Tibial nerve (tissue), 4 donors: ENCODE results near the gene GP1BA. TPM values are rescaled to one million over a fixed set of nuclear protein-coding genes. Genes with fewer than 3 reads are reported as not detected.

Experiments
- DNase-seq, 2 donors: peaks; one replicate each; pipeline ENCODE4 v3.0.0-alpha.2; 2019; ENCODE audit warnings: low spot score in 2 of 2
- H3K27ac ChIP-seq, 4 donors: fragments of 200-600 bp; sonication (generic) in 3 of 4; one replicate each; pipeline ENCODE4 v1.5.1; 2017 to 2019; ENCODE audit warnings: mild to moderate bottlenecking in 1 of 4
- H3K27me3 ChIP-seq, 2 donors: fragments of 200-600 bp; sonication (generic) in 1 of 2; one replicate each; pipeline versions ENCODE4 v1.5.1 to v1.6.0; 2017 to 2019
- H3K36me3 ChIP-seq, 3 donors: fragments of 200-600 bp; sonication (generic); one replicate each; pipeline ENCODE4 v1.5.1; 2018 to 2019
- H3K4me1 ChIP-seq, 4 donors: fragments of 200-600 bp; sonication (generic) in 3 of 4; one replicate each; pipeline ENCODE4 v1.5.1; 2017 to 2019
- H3K4me3 ChIP-seq, 4 donors: fragments of 200-600 bp; sonication (generic) in 3 of 4; one replicate each; pipeline ENCODE4 v1.5.1; 2017 to 2019; ENCODE audit warnings: mild to moderate bottlenecking in 1 of 4, moderate library complexity in 1 of 4
- H3K9me3 ChIP-seq, 4 donors: fragments of 200-600 bp; sonication (generic) in 3 of 4; one replicate each; pipeline ENCODE4 v1.5.1; 2017 to 2019
- CTCF ChIP-seq, 5 experiments: fragments of 200-600 bp in 3 of 5; fragments of 450-650 bp in 2 of 5; sonication (generic) in 3 of 5; IDR thresholded peaks; one replicate each; pipeline ENCODE4 v1.5.1; 2016 to 2019; ENCODE audit warnings: antibody characterized with exemption in 5 of 5, mild to moderate bottlenecking in 3 of 5, moderate library complexity in 2 of 5
- EP300 ChIP-seq, 2 donors: sonication (generic); formaldehyde crosslinking; IDR thresholded peaks; one replicate each; pipeline ENCODE4 v1.6.1; 2017; ENCODE audit warnings: antibody characterized with exemption in 2 of 2, mild to moderate bottlenecking in 1 of 2
- POLR2A ChIP-seq, 2 donors: fragments of 450-650 bp; IDR thresholded peaks; one replicate each; pipeline ENCODE4 v1.6.1; 2017; ENCODE audit warnings: antibody characterized with exemption in 2 of 2, mild to moderate bottlenecking in 2 of 2, moderate library complexity in 2 of 2
- WGBS, 2 donors: methylation state at CpG; one replicate each; pipeline ENCODE4 v1.1.5; 2018; 5-methylcytosine and 5-hydroxymethylcytosine counted together
- total RNA-seq, 4 donors: library from RNA; depleted of rRNA; stranded (reverse); fragments of >200 nt; gene quantifications; one replicate each; pipeline ENCODE4 v1.1.0, GENCODE V29; 2016

Gene GP1BA
- total RNA-seq, 4 donors from 2014 or later, result not detected

DNA sequence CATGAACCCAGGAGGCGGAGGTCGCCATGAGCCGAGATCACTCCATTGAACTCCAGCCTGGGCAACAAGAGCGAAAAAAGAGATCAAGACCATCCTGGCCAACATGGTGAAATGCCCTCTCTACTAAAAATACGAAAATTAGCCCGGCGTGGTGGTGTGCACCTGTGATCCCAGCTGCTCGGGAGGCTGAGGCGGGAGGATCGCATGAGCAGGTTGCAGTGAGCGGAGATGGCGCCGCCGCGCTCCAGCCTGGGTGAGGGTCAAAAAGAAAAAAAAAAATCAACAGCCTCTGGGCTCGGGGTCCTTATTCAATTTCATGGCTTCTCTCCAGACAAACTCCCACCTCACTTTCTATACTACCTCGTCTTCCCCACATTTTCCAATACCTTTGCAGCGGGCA, 3.2 kb upstream of the GP1BA start:
- Histone ChIP-seq H3K36me3 (peaks cover 0 to 4% (median 0%) of the 10 kb centered on the region in 3 donors), H3K4me1 (peaks cover 0 to 9% (median under 1%) of the 10 kb centered on the region in 4 donors), H3K27ac (no peak overlapping the region), H3K27me3 (no peaks in the 10 kb centered on the region), H3K9me3 (no peaks in the 10 kb centered on the region), H3K4me3 (no peak overlapping the region)
- TF ChIP-seq POLR2A (IDR thresholded peaks at IDR 0.05), result no peak
- TF ChIP-seq EP300 (IDR thresholded peaks at IDR 0.05), result no peak
- TF ChIP-seq CTCF (IDR thresholded peaks at IDR 0.05), result no peak
- DNase-seq, result no peak
- WGBS, 2 donors, result 95 to 96% methylated on average over 18 of the region's 18 CpGs

DNA sequence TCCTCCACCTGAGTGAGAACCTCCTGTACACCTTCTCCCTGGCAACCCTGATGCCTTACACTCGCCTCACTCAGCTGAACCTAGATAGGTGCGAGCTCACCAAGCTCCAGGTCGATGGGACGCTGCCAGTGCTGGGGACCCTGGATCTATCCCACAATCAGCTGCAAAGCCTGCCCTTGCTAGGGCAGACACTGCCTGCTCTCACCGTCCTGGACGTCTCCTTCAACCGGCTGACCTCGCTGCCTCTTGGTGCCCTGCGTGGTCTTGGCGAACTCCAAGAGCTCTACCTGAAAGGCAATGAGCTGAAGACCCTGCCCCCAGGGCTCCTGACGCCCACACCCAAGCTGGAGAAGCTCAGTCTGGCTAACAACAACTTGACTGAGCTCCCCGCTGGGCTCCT, 679 bp downstream of the GP1BA start:
- H3K27ac ChIP-seq, result no peak overlapping the region
- H3K27me3 ChIP-seq, result no peaks in the 10 kb centered on the region
- peaks cover 0 to 29% (median 4%) of the 10 kb centered on the region in 3 donors for H3K36me3 ChIP-seq
- no peak for TF ChIP-seq POLR2A (IDR thresholded peaks at IDR 0.05)
- TF ChIP-seq EP300 (IDR thresholded peaks at IDR 0.05), result no peak
- no peak for TF ChIP-seq CTCF (IDR thresholded peaks at IDR 0.05)
- no peak overlapping the region for H3K4me3 ChIP-seq
- 93 to 94% methylated on average over 12 of the region's 12 CpGs for WGBS, 2 donors
- no peaks in the 10 kb centered on the region for H3K9me3 ChIP-seq
- DNase-seq, result no peak
- peaks cover 0 to 18% (median 3%) of the 10 kb centered on the region in 4 donors for H3K4me1 ChIP-seq

GRCh38 chr17:4933646-4934045, 1.6 kb downstream of the GP1BA start:
- WGBS, 2 donors, result 68 to 79% methylated on average over 10 of the region's 16 CpGs
- H3K27me3 ChIP-seq, result no peaks in the 10 kb centered on the region
- no peak for TF ChIP-seq POLR2A (IDR thresholded peaks at IDR 0.05)
- no peak for TF ChIP-seq CTCF (IDR thresholded peaks at IDR 0.05)
- H3K4me3 ChIP-seq, result no peak overlapping the region
- DNase-seq, result no peak
- peaks cover 0 to 25% (median 8%) of the 10 kb centered on the region in 4 donors for H3K4me1 ChIP-seq
- H3K27ac ChIP-seq, result no peak overlapping the region
- H3K9me3 ChIP-seq, result no peaks in the 10 kb centered on the region
- peaks cover 0 to 36% (median 4%) of the 10 kb centered on the region in 3 donors for H3K36me3 ChIP-seq

DNA sequence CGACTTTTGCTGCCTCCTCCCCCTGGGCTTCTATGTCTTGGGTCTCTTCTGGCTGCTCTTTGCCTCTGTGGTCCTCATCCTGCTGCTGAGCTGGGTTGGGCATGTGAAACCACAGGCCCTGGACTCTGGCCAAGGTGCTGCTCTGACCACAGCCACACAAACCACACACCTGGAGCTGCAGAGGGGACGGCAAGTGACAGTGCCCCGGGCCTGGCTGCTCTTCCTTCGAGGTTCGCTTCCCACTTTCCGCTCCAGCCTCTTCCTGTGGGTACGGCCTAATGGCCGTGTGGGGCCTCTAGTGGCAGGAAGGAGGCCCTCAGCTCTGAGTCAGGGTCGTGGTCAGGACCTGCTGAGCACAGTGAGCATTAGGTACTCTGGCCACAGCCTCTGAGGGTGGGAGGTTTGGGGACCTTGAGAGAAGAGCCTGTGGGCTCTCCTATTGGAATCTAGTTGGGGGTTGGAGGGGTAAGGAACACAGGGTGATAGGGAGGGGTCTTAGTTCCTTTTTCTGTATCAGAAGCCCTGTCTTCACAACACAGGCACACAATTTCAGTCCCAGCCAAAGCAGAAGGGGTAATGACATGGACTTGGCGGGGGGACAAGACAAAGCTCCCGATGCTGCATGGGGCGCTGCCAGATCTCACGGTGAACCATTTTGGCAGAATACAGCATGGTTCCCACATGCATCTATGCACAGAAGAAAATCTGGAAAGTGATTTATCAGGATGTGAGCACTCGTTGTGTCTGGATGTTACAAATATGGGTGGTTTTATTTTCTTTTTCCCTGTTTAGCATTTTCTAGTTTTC, 2.3 kb downstream of the GP1BA start:
- Histone ChIP-seq H3K27ac (peak overlapping the region in 1 of 4 donors; percentile 32), H3K4me3 (no peak overlapping the region), H3K36me3 (peaks cover 0 to 32% (median 4%) of the 10 kb centered on the region in 3 donors), H3K9me3 (no peaks in the 10 kb centered on the region), H3K4me1 (peaks cover 0 to 32% (median 14%) of the 10 kb centered on the region in 4 donors), H3K27me3 (no peaks in the 10 kb centered on the region)
- no peak for TF ChIP-seq POLR2A (IDR thresholded peaks at IDR 0.05)
- TF ChIP-seq CTCF (IDR thresholded peaks at IDR 0.05), result no peak
- TF ChIP-seq EP300 (IDR thresholded peaks at IDR 0.05), result no peak
- no peak for DNase-seq
- WGBS, 2 donors, result 29 to 38% methylated on average over 14 of the region's 14 CpGs

GRCh38 chr17:4935650-4936049, 3.6 kb downstream of the GP1BA start:
- Histone ChIP-seq H3K36me3 (peaks cover 0 to 32% (median 4%) of the 10 kb centered on the region in 3 donors), H3K9me3 (no peaks in the 10 kb centered on the region), H3K27me3 (no peaks in the 10 kb centered on the region), H3K4me3 (no peak overlapping the region), H3K27ac (no peak overlapping the region), H3K4me1 (peaks cover 0 to 33% (median 15%) of the 10 kb centered on the region in 4 donors)
- TF ChIP-seq CTCF (IDR thresholded peaks at IDR 0.05) (no peak), EP300 (IDR thresholded peaks at IDR 0.05) (no peak), POLR2A (IDR thresholded peaks at IDR 0.05) (no peak)
- no peak for DNase-seq
